GM23248 (cell line): ENCODE measurements around the gene CDCA7. TPM values are rescaled to one million over a fixed set of nuclear protein-coding genes. Genes with fewer than 3 reads are reported as not detected.
"Not testable (repeated sequence)": the region's sequence is repeated elsewhere in the genome, so short reads cannot be mapped to it uniquely, and the experiment has no call there.

Experiments
- DNase-seq: peaks from one replicate; pipeline ENCODE4 v3.0.0-alpha.2; 2015
- H2AFZ ChIP-seq: fragments of 200-600 bp; sonication (generic); 2 replicates; pipeline ENCODE4 v1.6.1; 2016; ENCODE audit warnings: antibody characterized with exemption
- H3F3A ChIP-seq: fragments of 200-600 bp; sonication (generic); 2 replicates; pipeline ENCODE4 v1.6.1; 2016; ENCODE audit warnings: mild to moderate bottlenecking, antibody characterized with exemption, mixed run types; ENCODE audit not compliant: insufficient read depth
- H3K27ac ChIP-seq: fragments of 200-600 bp; sonication (generic); 2 replicates; pipeline ENCODE4 v1.5.1; 2016; ENCODE audit warnings: mild to moderate bottlenecking
- H3K27me3 ChIP-seq: fragments of 200-600 bp; sonication (generic); replicated peaks from 2 replicates; pipeline ENCODE4 v1.6.1; 2016; ENCODE audit warnings: mild to moderate bottlenecking; ENCODE audit not compliant: insufficient read depth
- H3K36me3 ChIP-seq: fragments of 200-600 bp; sonication (generic); 2 replicates; pipeline ENCODE4 v1.6.1; 2016; ENCODE audit warnings: low read depth, mild to moderate bottlenecking
- H3K4me1 ChIP-seq: fragments of 200-600 bp; sonication (generic); 2 replicates; pipeline ENCODE4 v1.6.1; 2016; ENCODE audit warnings: mild to moderate bottlenecking; ENCODE audit not compliant: insufficient read depth
- H3K4me2 ChIP-seq: fragments of 200-600 bp; sonication (generic); one replicate; pipeline ENCODE4 v1.6.1; 2016; ENCODE audit warnings: mild to moderate bottlenecking; ENCODE audit not compliant: unreplicated experiment
- H3K4me3 ChIP-seq: fragments of 200-600 bp; sonication (generic); 2 replicates; pipeline ENCODE4 v1.5.1; 2016; ENCODE audit warnings: mild to moderate bottlenecking
- H3K79me2 ChIP-seq: fragments of 200-600 bp; sonication (generic); 2 replicates; pipeline ENCODE4 v1.6.1; 2016; ENCODE audit warnings: mild to moderate bottlenecking; ENCODE audit not compliant: insufficient read depth
- H3K9ac ChIP-seq: fragments of 200-600 bp; sonication (generic); 2 replicates; pipeline ENCODE4 v1.6.1; 2016; ENCODE audit warnings: mild to moderate bottlenecking
- H3K9me2 ChIP-seq: fragments of 200-600 bp; sonication (generic); 2 replicates; pipeline ENCODE4 v1.6.1; 2016; ENCODE audit warnings: mixed run types, mild to moderate bottlenecking, moderate library complexity; ENCODE audit not compliant: insufficient read depth
- H3K9me3 ChIP-seq: fragments of 200-600 bp; sonication (generic); one replicate; pipeline ENCODE4 v1.6.1; 2017; ENCODE audit warnings: low read depth
- H4K20me1 ChIP-seq: fragments of 200-600 bp; sonication (generic); 2 replicates; pipeline ENCODE4 v1.6.0; 2016; ENCODE audit not compliant: insufficient read depth
- EZH2 ChIP-seq: fragments of 200-600 bp; sonication (generic); IDR thresholded peaks from 2 replicates; pipeline ENCODE4 v1.6.1; 2018; ENCODE audit warnings: antibody characterized with exemption, mild to moderate bottlenecking; ENCODE audit not compliant: insufficient read depth, poor library complexity, severe bottlenecking
- EZH2phosphoT487 ChIP-seq: fragments of 200-600 bp; sonication (generic); IDR thresholded peaks from 2 replicates; pipeline ENCODE4 v1.6.1; 2018; ENCODE audit warnings: antibody characterized with exemption, moderate library complexity, mild to moderate bottlenecking, low read depth; ENCODE audit not compliant: insufficient read depth
- WGBS, 2 experiments: methylation state at CpG; one replicate each; pipeline ENCODE4 v1.1.6; 2015 to 2017; ENCODE audit warnings: low lambda C conversion rate in 2 of 2, low coverage in 1 of 2; ENCODE audit errors: missing lambda C conversion rate in 2 of 2; 5-methylcytosine and 5-hydroxymethylcytosine counted together
- in situ Hi-C: fragments of 300-500 bp; cut with MboI; formaldehyde crosslinking; loops from 2 replicates; pipeline ENCODE4 v1.15.0; 2020
- polyA plus RNA-seq: library from polyadenylated mRNA; unstranded; fragments of >200 nt; fragmentation: Nextera tagmentation; extraction: Ambion mirVana; gene quantifications from 2 replicates; pipeline ENCODE4 v1.2.1, GENCODE V29; 2016
- total RNA-seq: library from RNA; depleted of rRNA; stranded (reverse); fragments of >200 nt; shearing (Covaris generic); gene quantifications from 2 replicates; pipeline ENCODE4 v1.2.3, GENCODE V29; 2014

The CDCA7 gene
- total and polyA plus RNA-seq, 2 experiments from 2014 or later: 3.0 to 3.2 TPM

GRCh38 chr2:173359231-173359630, 4.6 kb downstream of the CDCA7 start:
- H3K9me2 ChIP-seq: no peaks in the 10 kb centered on the region
- no peaks in the 10 kb centered on the region for H3K9me3 ChIP-seq
- TF ChIP-seq EZH2phosphoT487 (no peak), EZH2 (no peak)
- no peak overlapping the region for H3K4me3 ChIP-seq
- WGBS, 2 experiments: 93 to 94% methylated on average over 8 of the region's 8 CpGs
- no peak overlapping the region for H2AFZ ChIP-seq
- no peaks in the 10 kb centered on the region for H3K79me2 ChIP-seq
- in situ Hi-C loops: no loop called here
- H3K27ac ChIP-seq: no peak overlapping the region
- H3F3A ChIP-seq: no peaks in the 10 kb centered on the region
- peaks cover 9% of the 10 kb centered on the region for H3K27me3 ChIP-seq
- H3K4me1 ChIP-seq: no peaks in the 10 kb centered on the region
- DNase-seq: no peak
- H3K9ac ChIP-seq: no peak overlapping the region
- H3K36me3 ChIP-seq: no peaks in the 10 kb centered on the region
- no peak overlapping the region for H3K4me2 ChIP-seq
- no peaks in the 10 kb centered on the region for H4K20me1 ChIP-seq

GRCh38 chr2:173370198-173370597, 15.5 kb downstream of the CDCA7 start:
- H3K4me2 ChIP-seq: no peak overlapping the region
- 83% methylated on average over 3 of the region's 3 CpGs for WGBS, 2 experiments

GRCh38 chr2:173371023-173371422, 16.4 kb downstream of the CDCA7 start:
- no peaks in the 10 kb centered on the region for H3K36me3 ChIP-seq

More at GRCh38 chr2:173370198-173370597, 15.5 kb downstream of the CDCA7 start:
- Histone ChIP-seq H2AFZ (no peak overlapping the region), H3K36me3 (no peaks in the 10 kb centered on the region), H3K4me1 (no peaks in the 10 kb centered on the region), H4K20me1 (no peaks in the 10 kb centered on the region), H3K9me3 (no peaks in the 10 kb centered on the region), H3K27me3 (no peaks in the 10 kb centered on the region), H3K9ac (no peak overlapping the region), H3K4me3 (no peak overlapping the region), H3K27ac (no peak overlapping the region), H3K79me2 (no peaks in the 10 kb centered on the region), H3K9me2 (no peaks in the 10 kb centered on the region), H3F3A (no peaks in the 10 kb centered on the region)
- in situ Hi-C loops: no loop called here
- DNase-seq: no peak
- TF ChIP-seq EZH2phosphoT487 (no peak), EZH2 (no peak)

GRCh38 chr2:173373290-173373689, 18.6 kb downstream of the CDCA7 start:
- no peaks in the 10 kb centered on the region for H4K20me1 ChIP-seq
- H3K4me2 ChIP-seq: no peak overlapping the region
- H3F3A ChIP-seq: no peaks in the 10 kb centered on the region
- no peak overlapping the region for H3K9ac ChIP-seq
- no peak for DNase-seq
- H3K4me3 ChIP-seq: no peak overlapping the region
- no peak overlapping the region for H2AFZ ChIP-seq
- H3K9me2 ChIP-seq: peaks cover 3% of the 10 kb centered on the region; the same call in 1 of the 2 replicates
- no peaks in the 10 kb centered on the region for H3K27me3 ChIP-seq
- no peaks in the 10 kb centered on the region for H3K36me3 ChIP-seq
- H3K9me3 ChIP-seq: no peaks in the 10 kb centered on the region
- H3K79me2 ChIP-seq: no peaks in the 10 kb centered on the region
- no peak overlapping the region for H3K27ac ChIP-seq
- H3K4me1 ChIP-seq: no peaks in the 10 kb centered on the region
- in situ Hi-C loops: no loop called here
- no peak for TF ChIP-seq EZH2
- no peak for TF ChIP-seq EZH2phosphoT487
- WGBS, 2 experiments: 10 to 38% methylated on average over 2 of the region's 2 CpGs

More at GRCh38 chr2:173371023-173371422, 16.4 kb downstream of the CDCA7 start:
- Histone ChIP-seq H4K20me1 (no peaks in the 10 kb centered on the region), H3K27ac (no peak overlapping the region), H3K9me3 (no peaks in the 10 kb centered on the region), H3K4me2 (no peak overlapping the region), H3K4me1 (no peaks in the 10 kb centered on the region), H3K9ac (no peak overlapping the region), H2AFZ (no peak overlapping the region), H3K9me2 (peaks cover 3% of the 10 kb centered on the region; the same call in 1 of the 2 replicates), H3F3A (no peaks in the 10 kb centered on the region), H3K79me2 (no peaks in the 10 kb centered on the region), H3K4me3 (no peak overlapping the region), H3K27me3 (no peaks in the 10 kb centered on the region)
- in situ Hi-C loops: no loop called here
- no peak for DNase-seq
- TF ChIP-seq EZH2: no peak
- TF ChIP-seq EZH2phosphoT487: no peak
- 75 to 87% methylated on average over 3 of the region's 3 CpGs for WGBS, 2 experiments

- WGBS, 2 experiments: 86 to 96% methylated on average over 3 of the region's 3 CpGs
- H4K20me1 ChIP-seq: no peaks in the 10 kb centered on the region
- no peaks in the 10 kb centered on the region for H3F3A ChIP-seq
- no peak overlapping the region for H2AFZ ChIP-seq
- H3K4me2 ChIP-seq: no peak overlapping the region
- no peaks in the 10 kb centered on the region for H3K79me2 ChIP-seq
- no peak overlapping the region for H3K27ac ChIP-seq
- H3K4me1 ChIP-seq: no peaks in the 10 kb centered on the region
- no peaks in the 10 kb centered on the region for H3K27me3 ChIP-seq
- TF ChIP-seq EZH2phosphoT487 (no peak), EZH2 (no peak)
- no peaks in the 10 kb centered on the region for H3K36me3 ChIP-seq
- H3K9me2 ChIP-seq: peaks cover 3% of the 10 kb centered on the region; the same call in 1 of the 2 replicates
- no peak for DNase-seq
- in situ Hi-C loops: no loop called here
- H3K9ac ChIP-seq: no peak overlapping the region
- no peaks in the 10 kb centered on the region for H3K9me3 ChIP-seq
- no peak overlapping the region for H3K4me3 ChIP-seq
Measured at GRCh38 chr2:173374634-173375033, 20.0 kb downstream of the CDCA7 start.

- H3K9me3 ChIP-seq, DNase-seq, in situ Hi-C loops, H3K4me2 ChIP-seq, H3F3A ChIP-seq, H3K4me3 ChIP-seq, H4K20me1 ChIP-seq, H2AFZ ChIP-seq, H3K4me1 ChIP-seq, H3K36me3 ChIP-seq, H3K27me3 ChIP-seq, H3K9ac ChIP-seq, H3K27ac ChIP-seq, H3K79me2 ChIP-seq, H3K9me2 ChIP-seq: not testable (repeated sequence)
- WGBS, 2 experiments: 85 to 90% methylated on average over 4 of the region's 4 CpGs
Measured at GRCh38 chr2:173385534-173385933, 30.9 kb downstream of the CDCA7 start.
